Stimulated activated CD8-positive, alpha-beta memory T cell treated with anti-CD3 and anti-CD28 coated beads, Interleukin-4, amount 100 ng/mL, for 4 hours (primary cell): Measurements from ENCODE around the gene APOC4.
"Not testable (repeated sequence)": the region's sequence is repeated elsewhere in the genome, so short reads cannot be mapped to it uniquely, and the experiment has no call there.

Source experiments
- DNase-seq, 2 donors: peaks; one replicate each; pipeline ENCODE4 v3.0.0-alpha.2; 2020; ENCODE audit warnings: low read depth in 2 of 2, low spot score in 1 of 2

APOC4 gene

DNA sequence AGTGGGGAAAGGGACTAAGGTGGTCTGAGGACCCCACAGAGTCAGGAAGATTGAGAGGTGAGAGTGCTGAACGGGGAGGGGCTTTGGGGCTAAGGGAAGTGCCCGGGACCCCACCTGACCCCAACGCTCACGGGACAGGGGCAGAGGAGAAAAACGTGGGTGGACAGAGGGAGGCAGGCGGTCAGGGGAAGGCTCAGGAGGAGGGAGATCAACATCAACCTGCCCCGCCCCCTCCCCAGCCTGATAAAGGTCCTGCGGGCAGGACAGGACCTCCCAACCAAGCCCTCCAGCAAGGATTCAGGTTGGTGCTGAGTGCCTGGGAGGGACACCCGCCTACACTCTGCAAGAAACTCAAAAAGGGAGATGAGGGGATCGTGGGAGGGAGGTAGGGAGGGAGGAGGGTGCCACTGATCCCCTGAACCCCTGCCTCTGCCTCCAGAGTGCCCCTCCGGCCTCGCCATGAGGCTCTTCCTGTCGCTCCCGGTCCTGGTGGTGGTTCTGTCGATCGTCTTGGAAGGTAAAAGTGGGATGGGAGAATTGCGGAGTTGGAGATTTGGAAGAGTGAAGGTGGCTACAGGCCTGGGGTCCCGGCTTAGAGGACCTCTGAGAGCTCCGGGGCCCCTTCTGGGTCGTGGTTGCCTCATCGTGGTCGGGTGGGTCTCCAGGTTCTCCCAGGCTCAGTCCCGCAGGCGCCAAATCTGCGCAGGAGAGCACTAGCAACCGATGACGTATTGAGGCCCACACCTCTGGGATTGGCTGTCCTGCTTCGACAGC, 27.4 kb upstream of the APOC4 start, which contains the start of gene APOC1:
TSS of gene APOC1 (plus strand) at position 176 of the 774 bp plus-strand sequence. CDS start at position 460, 284 bp downstream.
- DNase-seq, result peak; percentile 47 to 54

GRCh38 chr19:44924243-44924725, 17.8 kb upstream of the APOC4 start:
- no peak for DNase-seq

DNA sequence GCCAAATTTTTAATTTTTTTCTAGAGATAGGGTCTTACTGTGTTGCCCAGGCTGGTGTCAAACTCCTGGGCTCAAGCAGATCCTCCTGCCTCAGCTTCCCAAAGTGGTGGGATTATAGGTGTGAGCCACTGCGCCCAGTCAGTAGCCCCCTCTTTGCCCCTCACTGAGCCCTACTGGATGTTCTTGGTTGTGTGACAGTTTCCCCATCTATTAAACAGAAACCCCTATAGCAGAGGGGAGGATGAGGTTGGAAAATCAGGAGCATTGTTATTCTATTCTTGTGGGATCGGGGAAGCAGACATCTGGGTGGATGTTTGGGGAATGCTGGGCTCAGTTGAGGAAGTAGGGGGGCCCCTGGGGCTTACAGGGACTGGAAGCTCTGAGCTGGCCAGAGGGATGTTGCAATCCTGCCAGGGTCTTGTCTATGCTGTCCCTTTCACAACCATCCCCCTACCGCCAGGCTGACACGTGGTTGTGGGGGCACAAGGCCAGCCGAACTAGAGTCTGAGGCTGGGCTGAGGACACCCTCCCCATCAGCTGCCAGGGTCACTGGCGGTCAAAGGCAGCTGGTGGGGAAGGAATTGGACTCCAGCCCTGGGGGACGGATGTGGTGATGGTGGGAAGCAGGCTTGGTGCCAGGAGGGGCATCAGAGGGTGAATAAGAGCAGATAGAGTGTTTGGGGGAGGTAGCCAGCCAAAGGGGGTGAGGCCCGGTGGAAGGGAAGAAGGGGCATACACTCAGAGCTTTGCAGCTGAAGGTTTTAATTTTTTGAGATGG, 16.7 kb upstream of the APOC4 start:
- DNase-seq, result no peak

- DNase-seq, result not testable (repeated sequence)
These were observed 15.6 kb upstream of the APOC4 start for GRCh38 chr19:44926245-44927077.

- no peak for DNase-seq
These were observed 14.3 kb upstream of the APOC4 start for GRCh38 chr19:44927746-44928145.

GRCh38 chr19:44930088-44930487, 11.9 kb upstream of the APOC4 start:
- DNase-seq, result no peak

DNA sequence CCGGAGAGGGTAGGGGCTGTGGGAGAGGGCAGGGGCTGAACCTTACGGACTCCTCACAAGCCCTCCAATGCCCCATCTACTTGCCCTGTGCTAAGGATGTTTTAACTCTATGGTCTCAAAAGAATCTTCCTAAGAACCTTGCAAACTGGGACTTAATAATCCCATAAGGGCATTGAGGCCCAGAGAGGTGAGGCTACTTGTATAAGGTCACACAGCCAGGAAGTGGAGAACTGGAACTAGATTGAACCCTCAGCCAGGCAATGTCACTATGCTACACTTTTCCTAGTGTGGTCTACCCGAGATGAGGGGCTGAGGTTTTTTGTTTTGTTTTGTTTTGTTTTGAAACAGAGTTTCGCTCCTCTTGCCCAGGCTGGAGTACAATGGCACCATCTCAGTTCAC, 10.5 kb upstream of the APOC4 start:
- DNase-seq, result no peak

- DNase-seq, result no peak
These were observed 2.4 kb upstream of the APOC4 start for GRCh38 chr19:44939668-44940067.

DNA sequence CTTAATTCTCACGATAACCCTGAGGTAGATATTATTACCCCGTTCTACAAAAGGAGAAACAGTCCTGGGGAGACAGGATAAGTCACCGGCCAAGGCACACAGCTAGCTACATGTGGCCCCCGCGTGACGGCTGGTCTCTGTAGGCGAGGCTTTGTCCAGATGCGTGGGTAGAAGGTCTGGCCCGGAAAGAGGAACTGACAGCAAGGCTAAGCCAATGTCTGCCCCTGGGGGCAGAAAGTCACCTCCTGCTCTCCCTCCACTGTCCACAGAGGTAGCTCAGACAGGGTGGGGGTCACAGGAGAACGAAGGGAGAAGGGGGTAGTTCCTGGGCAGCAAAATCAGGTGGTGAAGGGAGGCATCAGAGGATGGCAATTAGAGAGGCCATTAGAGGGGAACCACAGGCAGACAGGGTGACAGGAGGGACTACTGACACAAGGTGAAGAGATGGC, 1.8 kb downstream of the APOC4 start:
- DNase-seq, result no peak

GRCh38 chr19:44947041-44947581, 5.1 kb downstream of the APOC4 start:
- no peak for DNase-seq

DNA sequence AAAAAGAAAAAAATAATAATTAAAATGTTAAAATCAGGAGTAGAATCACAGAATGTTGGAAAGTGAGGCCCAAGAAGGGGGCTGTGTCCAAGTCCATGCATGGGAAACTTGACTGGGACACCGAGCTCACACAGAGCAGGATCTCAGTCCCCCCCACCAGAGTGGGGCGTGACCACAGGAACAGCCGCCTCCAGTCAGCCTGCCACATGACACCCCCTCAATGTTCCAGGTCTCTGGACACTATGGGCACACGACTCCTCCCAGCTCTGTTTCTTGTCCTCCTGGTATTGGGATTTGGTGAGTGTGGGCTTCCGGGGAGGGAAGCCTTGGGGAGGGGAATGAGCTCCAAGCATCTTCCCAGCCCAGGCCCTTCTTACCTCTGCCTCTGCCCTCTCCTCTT, 6.2 kb downstream of the APOC4 start:
- DNase-seq, result no peak

GRCh38 chr19:44948763-44949374, 6.8 kb downstream of the APOC4 start:
- no peak for DNase-seq

GRCh38 chr19:44949550-44949949, 7.5 kb downstream of the APOC4 start:
- no peak for DNase-seq

DNA sequence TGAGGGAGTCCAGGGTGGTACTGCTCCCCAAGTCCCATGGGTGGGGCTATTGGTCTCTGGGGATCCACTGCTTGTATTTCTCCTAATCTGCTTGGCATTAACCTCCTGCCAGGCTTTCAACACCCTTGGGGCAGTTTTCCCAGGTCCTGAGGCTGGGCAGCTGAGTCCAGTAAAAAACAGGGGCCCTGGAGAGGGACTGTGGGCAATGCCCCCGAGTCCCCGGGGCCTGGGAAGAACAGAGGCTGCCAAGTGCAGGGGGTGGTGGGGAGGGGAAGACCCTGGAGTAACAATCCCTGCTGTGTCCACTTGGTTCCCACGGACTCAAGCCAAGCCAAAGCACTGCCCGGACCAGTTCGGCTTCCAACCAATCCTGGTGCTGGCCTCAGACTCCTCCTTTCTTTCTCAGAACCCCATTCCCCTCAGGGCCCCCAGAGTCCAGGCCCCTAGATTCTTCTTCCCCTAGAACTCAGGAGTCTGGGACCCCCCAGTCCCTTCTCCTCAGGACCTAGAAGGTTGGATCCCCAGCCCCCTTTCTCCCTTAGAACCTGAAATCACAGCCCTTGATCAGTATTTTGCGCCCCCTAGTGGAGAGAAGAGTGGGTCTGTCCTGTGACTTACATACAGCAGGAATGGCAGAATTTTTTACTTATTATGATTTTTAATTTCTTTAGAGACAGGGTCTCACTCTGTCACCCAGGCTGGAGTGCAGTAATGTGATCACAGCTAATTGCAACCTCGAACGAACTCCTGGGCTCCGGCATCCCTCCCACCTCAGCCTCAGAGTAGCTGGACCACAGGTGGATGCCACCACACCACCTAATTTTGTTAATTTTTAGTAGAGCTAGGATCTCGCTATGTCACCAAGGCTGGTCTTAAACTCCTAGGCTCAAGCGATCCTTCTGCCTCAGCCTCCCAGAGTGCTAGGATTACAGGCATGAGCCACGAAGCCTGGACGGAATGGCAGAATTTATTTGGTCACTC, 9.4 kb downstream of the APOC4 start:
- peak; percentile 21 to 31 for DNase-seq

DNA sequence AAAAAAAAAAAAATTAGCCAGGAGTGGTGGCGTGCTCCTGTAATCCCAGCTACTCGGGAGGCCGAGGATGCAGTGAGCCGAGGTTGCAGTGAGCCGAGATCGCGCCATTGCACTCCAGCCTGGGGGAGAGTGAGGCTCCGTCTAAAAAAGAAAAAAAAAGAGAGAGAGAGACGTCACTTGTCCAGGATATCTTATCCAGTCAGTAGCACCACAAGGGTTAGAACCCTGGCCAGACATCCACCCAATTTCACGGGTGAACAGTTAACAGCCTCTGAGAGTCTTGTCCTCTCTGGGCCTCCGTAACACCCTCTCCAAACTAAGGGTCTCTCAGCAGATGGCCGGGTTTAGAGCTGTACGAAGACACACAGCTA, 12.2 kb downstream of the APOC4 start:
- DNase-seq, result no peak

DNA sequence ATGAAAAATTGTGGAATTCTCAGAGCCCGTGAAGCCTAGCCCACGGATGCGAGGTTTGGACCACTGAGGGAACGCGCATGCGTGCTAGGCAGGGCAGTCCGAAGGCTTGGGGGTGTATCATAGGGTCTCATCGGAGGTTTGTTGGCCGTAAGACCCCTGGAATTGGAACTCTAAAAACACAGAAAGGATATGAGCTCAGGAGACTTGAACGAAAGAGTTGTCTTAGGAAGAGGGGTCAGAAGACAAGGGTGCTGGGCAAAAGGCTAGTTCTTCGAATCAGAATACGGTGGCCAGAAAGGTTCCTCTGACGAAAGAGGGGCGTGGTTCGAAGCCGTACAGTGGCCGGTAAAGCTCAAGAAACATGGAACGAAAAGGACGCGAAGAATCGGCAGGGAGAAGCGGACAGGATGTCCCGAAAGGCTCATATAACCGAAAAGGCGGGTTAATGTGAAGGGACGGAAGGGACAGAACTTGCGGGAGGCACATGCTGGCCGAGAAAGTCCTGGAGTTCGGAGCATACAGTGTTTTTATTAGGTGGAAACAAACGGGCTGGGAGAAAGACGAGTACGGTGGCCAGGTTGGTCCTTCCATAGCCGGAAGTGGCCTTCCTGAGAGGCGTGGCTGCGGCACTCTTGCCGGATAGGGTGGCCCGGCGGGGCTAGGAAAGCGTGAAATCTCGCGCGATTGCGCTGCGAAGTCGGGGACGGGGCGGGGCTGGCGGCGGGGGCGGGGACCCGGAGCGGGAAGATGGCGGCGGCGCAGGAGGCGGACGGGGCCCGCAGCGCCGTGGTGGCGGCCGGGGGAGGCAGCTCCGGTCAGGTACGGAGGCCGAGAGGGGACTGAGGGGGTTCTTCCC, 12.8 kb downstream of the APOC4 start, which contains the start of gene CLPTM1:
TSS of gene CLPTM1 (plus strand) at position 732 of the 856 bp plus-strand sequence. CDS start at position 748, 16 bp downstream.
- DNase-seq, result peak; percentile 92

- DNase-seq, result no peak
These were observed 13.7 kb downstream of the APOC4 start for GRCh38 chr19:44955505-44956439.
